Esophagus muscularis mucosa (tissue), 4 donors: Measurements from ENCODE around the gene WFDC10B. TPM values are rescaled to one million over a fixed set of nuclear protein-coding genes. Genes with fewer than 3 reads are reported as not detected.

Source experiments
- DNase-seq: peaks from one replicate; pipeline ENCODE4 v3.0.0-alpha.2; 2017; ENCODE audit errors: extremely low spot score
- H3K27ac ChIP-seq, 4 donors: fragments of 200-600 bp; sonication (generic); replicated peaks in 1 of 4; 1 replicate in 3 of 4; 2 replicates in 1 of 4; pipeline ENCODE4 v1.5.1; 2016 to 2019; ENCODE audit warnings: mild to moderate bottlenecking in 1 of 4
- H3K27me3 ChIP-seq, 4 donors: fragments of 200-600 bp; sonication (generic); one replicate each; pipeline versions ENCODE4 v1.5.1 to v1.6.0; 2016 to 2019
- H3K36me3 ChIP-seq, 4 donors: fragments of 200-600 bp; sonication (generic); one replicate each; pipeline ENCODE4 v1.5.1; 2016 to 2019
- H3K4me1 ChIP-seq, 4 donors: fragments of 200-600 bp; sonication (generic); one replicate each; pipeline ENCODE4 v1.5.1; 2016 to 2019
- H3K4me3 ChIP-seq, 4 donors: fragments of 200-600 bp; sonication (generic); 1 replicate in 2 of 4; 2 replicates in 2 of 4; pipeline ENCODE4 v1.5.1; 2016 to 2019; ENCODE audit warnings: mild to moderate bottlenecking in 4 of 4, moderate library complexity in 1 of 4
- H3K9me3 ChIP-seq, 4 donors: fragments of 200-600 bp; sonication (generic); 1 replicate in 3 of 4; 2 replicates in 1 of 4; pipeline ENCODE4 v1.5.1; 2016 to 2019
- EP300 ChIP-seq: sonication (generic); formaldehyde crosslinking; IDR thresholded peaks from one replicate; pipeline ENCODE4 v1.6.1; 2017; ENCODE audit warnings: antibody characterized with exemption
- POLR2A ChIP-seq: fragments of 450-650 bp; IDR thresholded peaks from one replicate; pipeline ENCODE4 v1.6.1; 2017; ENCODE audit warnings: antibody characterized with exemption, moderate library complexity, mild to moderate bottlenecking, low read depth
- POLR2AphosphoS5 ChIP-seq, 2 donors: sonication (generic); formaldehyde crosslinking; IDR thresholded peaks; one replicate each; pipeline ENCODE4 v1.6.1; 2017; ENCODE audit warnings: antibody characterized with exemption in 2 of 2
- WGBS: methylation state at CpG from one replicate; pipeline ENCODE4 v1.1.5; 2018; 5-methylcytosine and 5-hydroxymethylcytosine counted together
- intact Hi-C: fragments of 100-400 bp; cut with DNase I; formaldehyde crosslinking; loops from one replicate; pipeline ENCODE4 v1.15.1; 2023
- total RNA-seq, 4 donors: library from RNA; depleted of rRNA; stranded (reverse); fragments of >200 nt; gene quantifications; one replicate each; pipeline versions ENCODE4 v1.1.0 to v1.2.1, GENCODE V29; 2016
- TF ChIP-seq, protein P1 (sequence below), 3 experiments: fragments of 200-600 bp in 2 of 3; fragments of 450-650 bp in 1 of 3; sonication (generic) in 2 of 3; IDR thresholded peaks; one replicate each; pipeline ENCODE4 v1.5.1; 2017 to 2019; ENCODE audit warnings: antibody characterized with exemption in 3 of 3, mild to moderate bottlenecking in 2 of 3, moderate library complexity in 1 of 3

WFDC10B gene
- total RNA-seq, 4 donors from 2014 or later, result 0.69 TPM; not detected in 3

DNA sequence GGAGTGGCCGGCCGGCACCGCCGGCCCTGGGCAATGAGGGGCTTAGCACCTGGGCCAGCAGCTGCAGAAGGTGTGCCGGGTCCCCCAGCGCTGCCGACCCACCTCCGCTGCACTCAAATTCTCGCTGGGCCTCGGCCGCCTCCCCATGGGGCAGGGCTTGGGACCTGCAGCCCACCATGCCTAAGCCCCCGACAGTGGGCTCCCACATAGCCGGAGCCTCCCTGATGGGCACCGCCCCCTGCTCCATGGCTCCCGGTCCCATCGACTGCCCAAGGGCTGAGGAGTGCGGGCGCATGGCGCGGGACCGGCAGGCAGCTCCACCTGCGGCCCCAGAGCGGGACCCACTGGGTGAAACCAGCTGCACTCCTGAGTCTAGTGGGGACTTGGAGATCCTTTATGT lies 31.2 kb upstream of the WFDC10B start:
- no peaks in the 10 kb centered on the region for H3K27me3 ChIP-seq
- H3K4me1 ChIP-seq, result no peaks in the 10 kb centered on the region

DNA sequence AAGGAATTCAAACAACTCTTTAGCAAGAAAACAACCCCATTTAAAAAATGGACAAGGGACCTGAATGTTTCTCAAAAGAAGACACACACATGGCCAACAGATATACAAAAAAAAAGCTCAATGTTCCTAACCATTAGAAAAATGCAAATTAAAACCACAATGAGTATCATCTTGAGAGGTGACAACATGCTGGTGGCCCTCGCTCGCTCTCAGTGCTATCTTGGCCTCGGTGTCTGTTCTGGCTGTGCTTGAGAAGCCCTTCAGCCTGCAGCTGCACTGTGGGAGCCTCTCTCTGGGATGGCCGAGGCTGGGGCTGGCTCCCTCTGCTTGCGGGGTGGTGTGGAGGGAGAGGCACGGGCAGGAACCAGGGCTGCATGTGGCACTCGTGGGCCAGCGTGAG lies 30.7 kb upstream of the WFDC10B start:
- DNase-seq, result no peak
- Histone ChIP-seq H3K27ac (no peak overlapping the region), H3K9me3 (peaks cover 0 to 9% (median 2%) of the 10 kb centered on the region in 4 donors), H3K4me1 (no peaks in the 10 kb centered on the region), H3K36me3 (no peaks in the 10 kb centered on the region), H3K4me3 (no peak overlapping the region), H3K27me3 (no peaks in the 10 kb centered on the region)
- intact Hi-C loops, result no loop called here
- 87% methylated on average over 6 of the region's 8 CpGs for WGBS
- TF ChIP-seq, protein P1, sequence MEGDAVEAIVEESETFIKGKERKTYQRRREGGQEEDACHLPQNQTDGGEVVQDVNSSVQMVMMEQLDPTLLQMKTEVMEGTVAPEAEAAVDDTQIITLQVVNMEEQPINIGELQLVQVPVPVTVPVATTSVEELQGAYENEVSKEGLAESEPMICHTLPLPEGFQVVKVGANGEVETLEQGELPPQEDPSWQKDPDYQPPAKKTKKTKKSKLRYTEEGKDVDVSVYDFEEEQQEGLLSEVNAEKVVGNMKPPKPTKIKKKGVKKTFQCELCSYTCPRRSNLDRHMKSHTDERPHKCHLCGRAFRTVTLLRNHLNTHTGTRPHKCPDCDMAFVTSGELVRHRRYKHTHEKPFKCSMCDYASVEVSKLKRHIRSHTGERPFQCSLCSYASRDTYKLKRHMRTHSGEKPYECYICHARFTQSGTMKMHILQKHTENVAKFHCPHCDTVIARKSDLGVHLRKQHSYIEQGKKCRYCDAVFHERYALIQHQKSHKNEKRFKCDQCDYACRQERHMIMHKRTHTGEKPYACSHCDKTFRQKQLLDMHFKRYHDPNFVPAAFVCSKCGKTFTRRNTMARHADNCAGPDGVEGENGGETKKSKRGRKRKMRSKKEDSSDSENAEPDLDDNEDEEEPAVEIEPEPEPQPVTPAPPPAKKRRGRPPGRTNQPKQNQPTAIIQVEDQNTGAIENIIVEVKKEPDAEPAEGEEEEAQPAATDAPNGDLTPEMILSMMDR (IDR thresholded peaks at IDR 0.05), result no peak
- TF ChIP-seq POLR2A, result no peak
- no peak for TF ChIP-seq EP300
- TF ChIP-seq POLR2AphosphoS5 (IDR thresholded peaks at IDR 0.05), result no peak

More for the DNA sequence above, 31.2 kb upstream of the WFDC10B start:
- 91% methylated on average over 16 of the region's 23 CpGs for WGBS
- Histone ChIP-seq H3K36me3 (no peaks in the 10 kb centered on the region), H3K4me3 (no peak overlapping the region), H3K9me3 (peaks cover 0 to 9% (median 2%) of the 10 kb centered on the region in 4 donors), H3K27ac (no peak overlapping the region)
- intact Hi-C loops, result no loop called here
- TF ChIP-seq EP300, result no peak
- TF ChIP-seq, protein P1 (IDR thresholded peaks at IDR 0.05), result no peak
- TF ChIP-seq POLR2A, result no peak
- no peak for TF ChIP-seq POLR2AphosphoS5 (IDR thresholded peaks at IDR 0.05)
- no peak for DNase-seq

DNA sequence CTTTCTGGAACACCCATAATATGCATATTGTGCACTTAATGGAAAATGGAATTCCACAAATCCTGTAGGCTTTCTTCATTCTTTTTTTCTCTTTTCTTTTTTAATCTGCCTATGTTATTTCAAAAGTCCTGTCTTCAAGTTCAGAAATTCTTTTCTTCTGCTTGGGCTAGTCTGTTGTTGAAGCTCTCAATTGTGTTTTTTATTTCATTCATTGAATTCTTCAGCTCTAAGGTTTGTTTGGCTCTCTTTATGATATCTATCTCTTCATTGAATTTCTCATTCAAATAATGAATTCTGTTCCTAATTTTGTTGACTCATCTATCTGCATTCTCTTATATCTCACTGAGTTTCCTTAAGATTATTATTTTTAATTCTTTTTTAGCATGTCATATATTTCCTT lies 27.4 kb upstream of the WFDC10B start:
- H3K9me3 ChIP-seq, result peaks cover 0 to 9% (median 2%) of the 10 kb centered on the region in 4 donors
- no peaks in the 10 kb centered on the region for H3K36me3 ChIP-seq
- no peaks in the 10 kb centered on the region for H3K4me1 ChIP-seq
- no peak for DNase-seq
- no peaks in the 10 kb centered on the region for H3K27me3 ChIP-seq
- no peak overlapping the region for H3K4me3 ChIP-seq
- TF ChIP-seq POLR2A (no peak), EP300 (no peak), POLR2AphosphoS5 (IDR thresholded peaks at IDR 0.05) (no peak)
- TF ChIP-seq, protein P1 (IDR thresholded peaks at IDR 0.05), result no peak
- H3K27ac ChIP-seq, result no peak overlapping the region
- intact Hi-C loops, result no loop called here

DNA sequence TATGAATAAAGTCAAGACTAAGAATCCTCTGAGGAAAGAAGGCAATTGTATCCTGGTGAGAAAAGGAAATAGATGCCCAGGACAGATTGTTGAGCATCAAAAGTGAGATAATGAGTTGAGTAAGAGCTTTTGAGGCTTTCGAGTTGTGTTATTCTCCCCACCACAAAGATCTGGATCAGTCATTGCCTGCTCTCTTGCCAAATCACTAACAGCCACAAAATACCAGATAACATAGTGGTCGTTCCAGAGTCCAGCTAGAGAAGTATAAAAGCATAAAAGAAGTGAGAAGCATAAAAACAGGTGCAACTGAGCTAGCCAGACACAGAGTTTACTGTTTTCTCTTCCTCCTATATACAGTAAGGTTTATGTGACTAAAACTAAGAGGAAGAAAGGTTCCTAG lies 22.2 kb upstream of the WFDC10B start:
- intact Hi-C loops, result no loop called here
- TF ChIP-seq POLR2AphosphoS5 (IDR thresholded peaks at IDR 0.05) (no peak), POLR2A (no peak), EP300 (no peak)
- TF ChIP-seq, protein P1 (IDR thresholded peaks at IDR 0.05), result no peak
- Histone ChIP-seq H3K27me3 (no peaks in the 10 kb centered on the region), H3K4me3 (no peak overlapping the region), H3K27ac (no peak overlapping the region), H3K36me3 (no peaks in the 10 kb centered on the region), H3K4me1 (no peaks in the 10 kb centered on the region), H3K9me3 (peaks cover 0 to 8% (median 2%) of the 10 kb centered on the region in 4 donors)
- WGBS, result 56% methylated on average over 2 of the region's 2 CpGs
- DNase-seq, result no peak

DNA sequence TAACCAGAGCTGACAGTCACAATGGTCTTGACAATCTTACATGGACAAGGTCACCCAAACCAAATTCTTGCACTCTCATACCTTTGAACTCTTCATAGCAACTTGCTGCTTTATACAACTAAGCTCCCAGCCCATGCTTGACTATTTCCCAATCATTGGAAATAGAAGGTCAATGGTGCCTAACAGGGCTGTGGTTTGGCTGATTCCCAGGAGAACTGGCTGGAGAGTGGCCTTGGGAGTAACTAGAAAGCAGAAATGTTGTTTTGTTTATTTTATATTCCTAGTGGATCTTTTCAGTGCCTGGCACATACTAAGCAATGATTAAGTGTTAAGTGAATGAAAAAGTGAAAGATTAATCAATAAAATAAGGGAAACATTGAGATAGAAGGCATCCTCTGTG lies 20.3 kb upstream of the WFDC10B start:
- DNase-seq, result no peak
- no peaks in the 10 kb centered on the region for H3K36me3 ChIP-seq
- no peaks in the 10 kb centered on the region for H3K9me3 ChIP-seq
- H3K4me3 ChIP-seq, result no peak overlapping the region
- intact Hi-C loops, result no loop called here
- no peaks in the 10 kb centered on the region for H3K4me1 ChIP-seq
- H3K27ac ChIP-seq, result no peak overlapping the region
- TF ChIP-seq POLR2A, result no peak
- TF ChIP-seq POLR2AphosphoS5 (IDR thresholded peaks at IDR 0.05), result no peak
- TF ChIP-seq, protein P1 (IDR thresholded peaks at IDR 0.05), result no peak
- TF ChIP-seq EP300, result no peak
- H3K27me3 ChIP-seq, result no peaks in the 10 kb centered on the region
